Colonic mucosa (tissue), 4 donors: ENCODE measurements around the gene TNS3. TPM values are rescaled to one million over a fixed set of nuclear protein-coding genes. Genes with fewer than 3 reads are reported as not detected.
A peak's percentile ranks its signal among the peaks of the same experiment; 100 is the strongest.

ENCODE experiments used
- DNase-seq: peaks from one replicate; pipeline ENCODE4 v3.0.0-alpha.2; 2020
- H3K27ac ChIP-seq: fragments of 200-600 bp; one replicate; pipeline ENCODE4 v1.8.0; 2021
- H3K27me3 ChIP-seq: fragments of 200-600 bp; one replicate; pipeline ENCODE4 v1.8.0; 2021
- H3K36me3 ChIP-seq: fragments of 200-600 bp; one replicate; pipeline ENCODE4 v1.8.0; 2021
- H3K4me1 ChIP-seq: fragments of 200-600 bp; one replicate; pipeline ENCODE4 v1.8.0; 2021; ENCODE audit warnings: mild to moderate bottlenecking
- H3K4me3 ChIP-seq: fragments of 200-600 bp; one replicate; pipeline ENCODE4 v1.8.0; 2021
- H3K9ac ChIP-seq, 2 donors: one replicate each; pipeline ENCODE4 v1.7.0; 2013; ENCODE audit warnings: control low read depth in 2 of 2, low read depth in 2 of 2, low read length in 2 of 2
- H3K9me3 ChIP-seq: fragments of 200-600 bp; one replicate; pipeline ENCODE4 v1.8.0; 2021
- CTCF ChIP-seq: fragments of 200-600 bp; IDR thresholded peaks from one replicate; pipeline ENCODE4 v1.8.0; 2022; ENCODE audit warnings: antibody characterized with exemption, mild to moderate bottlenecking
- intact Hi-C: fragments of 100-400 bp; cut with DNase I; formaldehyde crosslinking; loops from one replicate; pipeline ENCODE4 v1.14.1; 2022
- total RNA-seq, 2 donors: library from RNA; stranded (reverse); fragmentation: NEBNext Ultra II Directional in 1 of 2; extraction: Animal tissue kit (Norgen Biotek cat#: 25700) in 1 of 2; gene quantifications; one replicate each; pipeline ENCODE4 v1.2.1, GENCODE V29; 2021
- donor health status: healthy.
- donor health status: DM: no; HTN: no; CAD: no.
- donor health status: DM: no; HTN: no; CAD: no.

TNS3 gene
- total RNA-seq, 2 donors from 2014 or later = 41.1 to 58.2 TPM

- Histone ChIP-seq H3K4me3 (no peak overlapping the region), H3K9ac (peak overlapping the region in 1 of 2 donors; percentile 9), H3K27me3 (no peaks in the 10 kb centered on the region), H3K9me3 (peaks cover 3% of the 10 kb centered on the region), H3K4me1 (peaks cover 7% of the 10 kb centered on the region), H3K27ac (no peak overlapping the region), H3K36me3 (no peaks in the 10 kb centered on the region)
- intact Hi-C loops = no loop called here
- no peak for TF ChIP-seq CTCF
- no peak for DNase-seq
Measured at GRCh38 chr7:47601119-47601880, 19.4 kb upstream of the TNS3 start.

- Histone ChIP-seq H3K4me3 (no peak overlapping the region), H3K36me3 (no peaks in the 10 kb centered on the region), H3K27me3 (no peaks in the 10 kb centered on the region), H3K9ac (peak overlapping the region in 1 of 2 donors; percentile 9), H3K27ac (no peak overlapping the region), H3K4me1 (peaks cover 7% of the 10 kb centered on the region), H3K9me3 (peaks cover 3% of the 10 kb centered on the region)
- no peak for DNase-seq
- no peak for TF ChIP-seq CTCF
- intact Hi-C loops = no loop called here
Measured at GRCh38 chr7:47600199-47601118, 18.5 kb upstream of the TNS3 start.

DNA sequence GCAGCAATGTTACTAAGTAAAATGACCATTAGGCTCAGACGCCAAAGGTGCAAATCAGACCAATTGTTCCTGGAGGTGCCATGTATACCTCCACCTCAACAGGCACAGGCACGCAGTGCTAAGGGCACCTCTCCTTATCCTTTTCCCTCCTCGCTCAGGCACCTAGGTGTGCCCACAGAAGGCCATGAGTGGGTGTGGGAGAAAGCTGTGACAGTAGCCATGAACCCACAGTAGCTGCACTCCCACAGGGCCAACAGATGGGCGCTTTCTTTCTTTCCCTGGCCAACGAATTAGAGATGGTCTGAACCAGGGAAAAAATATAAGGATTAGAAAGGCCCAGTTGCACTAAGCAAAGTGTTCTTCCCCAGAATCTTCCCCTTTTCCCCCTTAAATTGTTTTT is 15.5 kb upstream of the TNS3 start:
- no peak for DNase-seq
- H3K27me3 ChIP-seq = no peaks in the 10 kb centered on the region
- intact Hi-C loops = no loop called here
- peaks cover 3% of the 10 kb centered on the region for H3K9me3 ChIP-seq
- H3K4me3 ChIP-seq = no peak overlapping the region
- TF ChIP-seq CTCF = no peak
- no peak overlapping the region for H3K9ac ChIP-seq
- H3K4me1 ChIP-seq = no peaks in the 10 kb centered on the region
- no peaks in the 10 kb centered on the region for H3K36me3 ChIP-seq
- no peak overlapping the region for H3K27ac ChIP-seq

DNA sequence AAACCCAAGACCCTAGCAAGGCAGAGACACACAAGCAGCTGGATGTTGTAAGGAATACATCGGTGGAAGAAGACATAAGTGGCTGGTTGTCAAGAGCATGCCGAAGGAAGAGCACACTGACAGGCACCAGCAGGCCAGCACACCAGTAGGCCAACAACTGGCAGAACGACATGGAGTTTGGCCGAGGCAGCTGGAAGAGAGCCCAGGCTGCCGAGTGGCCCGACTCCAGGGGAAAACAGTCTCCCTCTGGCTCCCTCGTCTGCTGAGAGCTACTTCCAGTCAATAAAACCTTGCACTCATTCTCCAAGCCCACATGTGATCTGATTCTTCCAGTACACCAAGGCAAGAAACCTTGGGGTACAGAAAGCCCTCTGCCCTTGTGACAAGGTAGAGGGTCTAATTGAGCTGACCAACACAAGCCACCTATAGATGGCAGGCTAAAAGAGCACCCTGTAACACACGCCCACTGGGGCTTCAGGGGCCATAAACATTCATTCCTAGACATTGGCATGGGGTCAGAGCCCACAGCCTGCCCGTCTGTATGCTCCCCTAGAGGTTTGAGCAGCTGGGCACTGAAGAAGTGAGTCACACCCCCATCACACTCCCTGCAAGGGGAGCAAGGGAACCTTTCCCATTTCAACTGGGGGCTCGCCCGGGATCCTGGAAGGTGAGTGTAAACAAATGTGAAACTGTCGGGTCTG is 14.7 kb upstream of the TNS3 start:
- no peaks in the 10 kb centered on the region for H3K27me3 ChIP-seq
- DNase-seq = no peak
- H3K4me3 ChIP-seq = no peak overlapping the region
- TF ChIP-seq CTCF = no peak
- intact Hi-C loops = no loop called here
- peaks cover 3% of the 10 kb centered on the region for H3K9me3 ChIP-seq
- no peak overlapping the region for H3K27ac ChIP-seq
- H3K36me3 ChIP-seq = no peaks in the 10 kb centered on the region
- H3K4me1 ChIP-seq = no peaks in the 10 kb centered on the region
- H3K9ac ChIP-seq = no peak overlapping the region

DNA sequence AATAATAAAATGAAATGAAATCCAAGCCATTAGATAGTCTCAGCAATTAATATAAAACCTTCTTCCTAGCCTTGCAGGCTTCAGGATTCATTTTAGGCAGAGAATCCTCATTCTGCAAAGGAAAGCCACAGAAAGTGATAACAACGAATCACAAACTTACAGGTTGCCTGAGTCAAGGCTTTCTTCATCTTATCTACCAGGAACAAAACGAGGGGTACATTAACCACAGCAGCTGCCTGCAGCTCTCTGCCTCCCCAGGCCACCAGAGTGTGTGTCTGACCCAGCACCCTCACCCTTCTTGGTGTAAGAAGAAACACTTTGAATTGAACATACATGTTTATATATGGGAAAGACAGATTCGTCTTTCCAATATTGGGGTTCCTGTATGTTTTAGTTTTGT is 12.5 kb upstream of the TNS3 start:
- H3K27me3 ChIP-seq = no peaks in the 10 kb centered on the region
- no peaks in the 10 kb centered on the region for H3K4me1 ChIP-seq
- no peak for TF ChIP-seq CTCF
- H3K4me3 ChIP-seq = no peak overlapping the region
- intact Hi-C loops = no loop called here
- no peak overlapping the region for H3K9ac ChIP-seq
- H3K27ac ChIP-seq = no peak overlapping the region
- H3K36me3 ChIP-seq = no peaks in the 10 kb centered on the region
- peaks cover 3% of the 10 kb centered on the region for H3K9me3 ChIP-seq
- DNase-seq = no peak
